ENCODE data around the gene NAA80.

The NAA80 gene

GRCh38 chr3:50298836-50299637 lies at the start of gene NAA80, which contains the start of gene HYAL3:
TSS of gene NAA80 (minus strand) at chr3:50299405. CDS start at chr3:50297463, 1,942 bp downstream.
TSS of gene HYAL3 (minus strand) at chr3:50299405. CDS start at chr3:50295602, 3,803 bp downstream.
- Histone ChIP-seq H3K27me3 (ENCODE audit: control insufficient read depth in 5 of 5, insufficient read depth in 4 of 5, low read length in 5 of 5) (no peaks in the 10 kb centered on the region), H3K9ac (ENCODE audit: low read length in 5 of 5) (peak within 1 kb of the TSS; percentile 77 to 93 (median 81)), H3K36me3 (ENCODE audit: control insufficient read depth in 5 of 5, insufficient read depth in 5 of 5, low read length in 5 of 5) (peaks cover 0 to 7% (median 4%) of the 10 kb centered on the region in 5 donors), H3K4me1 (ENCODE audit: control insufficient read depth in 5 of 5, insufficient read depth in 5 of 5, low read length in 5 of 5) (peaks cover 14 to 52% (median 41%) of the 10 kb centered on the region in 5 donors), H3K9me3 (ENCODE audit: control insufficient read depth in 5 of 5, low read length in 5 of 5) (no peaks in the 10 kb centered on the region), H3K4me3 (ENCODE audit: low read depth in 1 of 5, low read length in 5 of 5) (peak within 1 kb of the TSS; percentile 72 to 91 (median 88)), H3K27ac (ENCODE audit: low read depth, low read length) (peak within 1 kb of the TSS; percentile 94)

- Histone ChIP-seq H3K27me3 (ENCODE audit: control insufficient read depth in 5 of 5, insufficient read depth in 4 of 5, low read length in 5 of 5) (no peaks in the 10 kb centered on the region), H3K9ac (ENCODE audit: low read length in 5 of 5) (no peak overlapping the region), H3K9me3 (ENCODE audit: control insufficient read depth in 5 of 5, low read length in 5 of 5) (no peaks in the 10 kb centered on the region), H3K27ac (ENCODE audit: low read depth, low read length) (no peak overlapping the region), H3K4me3 (ENCODE audit: low read depth in 1 of 5, low read length in 5 of 5) (no peak overlapping the region), H3K36me3 (ENCODE audit: control insufficient read depth in 5 of 5, insufficient read depth in 5 of 5, low read length in 5 of 5) (peaks cover 0 to 17% (median 14%) of the 10 kb centered on the region in 5 donors), H3K4me1 (ENCODE audit: control insufficient read depth in 5 of 5, insufficient read depth in 5 of 5, low read length in 5 of 5) (peaks cover 12 to 41% (median 37%) of the 10 kb centered on the region in 5 donors)
Observed at GRCh38 chr3:50347187-50347813, 48.1 kb upstream of the NAA80 start.

- Histone ChIP-seq H3K36me3 (ENCODE audit: control insufficient read depth in 5 of 5, insufficient read depth in 5 of 5, low read length in 5 of 5) (peaks cover 0 to 17% (median 14%) of the 10 kb centered on the region in 5 donors), H3K27me3 (ENCODE audit: control insufficient read depth in 5 of 5, insufficient read depth in 4 of 5, low read length in 5 of 5) (no peaks in the 10 kb centered on the region), H3K9me3 (ENCODE audit: control insufficient read depth in 5 of 5, low read length in 5 of 5) (no peaks in the 10 kb centered on the region), H3K9ac (ENCODE audit: low read length in 5 of 5) (peak within 1 kb of the TSS in 2 of 5 donors; percentile 42 to 63), H3K4me1 (ENCODE audit: control insufficient read depth in 5 of 5, insufficient read depth in 5 of 5, low read length in 5 of 5) (peaks cover 6 to 42% (median 40%) of the 10 kb centered on the region in 5 donors), H3K4me3 (ENCODE audit: low read depth in 1 of 5, low read length in 5 of 5) (peak within 1 kb of the TSS; percentile 11 to 58 (median 48)), H3K27ac (ENCODE audit: low read depth, low read length) (no peak within 1 kb of the TSS)
Observed at GRCh38 chr3:50345586-50346234, 46.5 kb upstream of the NAA80 start, which contains the start of gene ZMYND10. TSS of gene ZMYND10 (minus strand) at chr3:50345732. CDS start at chr3:50345579, 153 bp downstream.

- Histone ChIP-seq H3K4me3 (ENCODE audit: low read depth in 1 of 5, low read length in 5 of 5) (peak overlapping the region in 1 of 5 donors; percentile 58), H3K9ac (ENCODE audit: low read length in 5 of 5) (peak overlapping the region in 1 of 5 donors; percentile 63), H3K27ac (ENCODE audit: low read depth, low read length) (no peak overlapping the region), H3K36me3 (ENCODE audit: control insufficient read depth in 5 of 5, insufficient read depth in 5 of 5, low read length in 5 of 5) (peaks cover 0 to 17% (median 14%) of the 10 kb centered on the region in 5 donors), H3K4me1 (ENCODE audit: control insufficient read depth in 5 of 5, insufficient read depth in 5 of 5, low read length in 5 of 5) (peaks cover 5 to 43% (median 41%) of the 10 kb centered on the region in 5 donors), H3K27me3 (ENCODE audit: control insufficient read depth in 5 of 5, insufficient read depth in 4 of 5, low read length in 5 of 5) (no peaks in the 10 kb centered on the region), H3K9me3 (ENCODE audit: control insufficient read depth in 5 of 5, low read length in 5 of 5) (no peaks in the 10 kb centered on the region)
Observed at GRCh38 chr3:50345008-50345407, 45.8 kb upstream of the NAA80 start.

GRCh38 chr3:50342813-50343633 lies 43.8 kb upstream of the NAA80 start:
- peaks cover 4 to 51% (median 49%) of the 10 kb centered on the region in 5 donors for H3K4me1 ChIP-seq (ENCODE audit: control insufficient read depth in 5 of 5, insufficient read depth in 5 of 5, low read length in 5 of 5)
- no peaks in the 10 kb centered on the region for H3K9me3 ChIP-seq (ENCODE audit: control insufficient read depth in 5 of 5, low read length in 5 of 5)

GRCh38 chr3:50341996-50342650 lies 42.9 kb upstream of the NAA80 start:
- Histone ChIP-seq H3K9ac (ENCODE audit: low read length in 5 of 5) (no peak overlapping the region), H3K27me3 (ENCODE audit: control insufficient read depth in 5 of 5, insufficient read depth in 4 of 5, low read length in 5 of 5) (no peaks in the 10 kb centered on the region), H3K4me3 (ENCODE audit: low read depth in 1 of 5, low read length in 5 of 5) (peak overlapping the region in 1 of 5 donors; percentile 71), H3K36me3 (ENCODE audit: control insufficient read depth in 5 of 5, insufficient read depth in 5 of 5, low read length in 5 of 5) (no peaks in the 10 kb centered on the region), H3K9me3 (ENCODE audit: control insufficient read depth in 5 of 5, low read length in 5 of 5) (no peaks in the 10 kb centered on the region), H3K4me1 (ENCODE audit: control insufficient read depth in 5 of 5, insufficient read depth in 5 of 5, low read length in 5 of 5) (peaks cover 6 to 58% (median 52%) of the 10 kb centered on the region in 5 donors), H3K27ac (ENCODE audit: low read depth, low read length) (no peak overlapping the region)

More at GRCh38 chr3:50342813-50343633, 43.8 kb upstream of the NAA80 start:
- H3K36me3 ChIP-seq (ENCODE audit: control insufficient read depth in 5 of 5, insufficient read depth in 5 of 5, low read length in 5 of 5): peaks cover 0 to 7% (median 4%) of the 10 kb centered on the region in 5 donors
- H3K27me3 ChIP-seq (ENCODE audit: control insufficient read depth in 5 of 5, insufficient read depth in 4 of 5, low read length in 5 of 5): no peaks in the 10 kb centered on the region
- H3K9ac ChIP-seq (ENCODE audit: low read length in 5 of 5): no peak overlapping the region
- H3K4me3 ChIP-seq (ENCODE audit: low read depth in 1 of 5, low read length in 5 of 5): no peak overlapping the region
- H3K27ac ChIP-seq (ENCODE audit: low read depth, low read length): no peak overlapping the region

GRCh38 chr3:50341537-50341936 lies 42.3 kb upstream of the NAA80 start:
- H3K9ac ChIP-seq (ENCODE audit: low read length in 5 of 5): peak overlapping the region in 2 of 5 donors; percentile 34 to 82
- H3K27me3 ChIP-seq (ENCODE audit: control insufficient read depth in 5 of 5, insufficient read depth in 4 of 5, low read length in 5 of 5): no peaks in the 10 kb centered on the region
- H3K9me3 ChIP-seq (ENCODE audit: control insufficient read depth in 5 of 5, low read length in 5 of 5): no peaks in the 10 kb centered on the region
- H3K4me1 ChIP-seq (ENCODE audit: control insufficient read depth in 5 of 5, insufficient read depth in 5 of 5, low read length in 5 of 5): peaks cover 6 to 63% (median 56%) of the 10 kb centered on the region in 5 donors
- no peaks in the 10 kb centered on the region for H3K36me3 ChIP-seq (ENCODE audit: control insufficient read depth in 5 of 5, insufficient read depth in 5 of 5, low read length in 5 of 5)
- H3K27ac ChIP-seq (ENCODE audit: low read depth, low read length): no peak overlapping the region
- H3K4me3 ChIP-seq (ENCODE audit: low read depth in 1 of 5, low read length in 5 of 5): peak overlapping the region; percentile 71 to 76 (median 71)

GRCh38 chr3:50340448-50341329 lies 41.5 kb upstream of the NAA80 start, which contains the start of gene RASSF1:
TSS of gene RASSF1 (minus strand) at chr3:50340836. CDS start at chr3:50340805, 31 bp downstream.
- H3K4me1 ChIP-seq (ENCODE audit: control insufficient read depth in 5 of 5, insufficient read depth in 5 of 5, low read length in 5 of 5): peaks cover 7 to 68% (median 62%) of the 10 kb centered on the region in 5 donors
- no peaks in the 10 kb centered on the region for H3K9me3 ChIP-seq (ENCODE audit: control insufficient read depth in 5 of 5, low read length in 5 of 5)
- H3K27ac ChIP-seq (ENCODE audit: low read depth, low read length): peak within 1 kb of the TSS; percentile 13
- peak within 1 kb of the TSS in 4 of 5 donors; percentile 22 to 82 (median 38) for H3K9ac ChIP-seq (ENCODE audit: low read length in 5 of 5)
- no peaks in the 10 kb centered on the region for H3K27me3 ChIP-seq (ENCODE audit: control insufficient read depth in 5 of 5, insufficient read depth in 4 of 5, low read length in 5 of 5)
- peak within 1 kb of the TSS; percentile 71 to 76 (median 71) for H3K4me3 ChIP-seq (ENCODE audit: low read depth in 1 of 5, low read length in 5 of 5)
- no peaks in the 10 kb centered on the region for H3K36me3 ChIP-seq (ENCODE audit: control insufficient read depth in 5 of 5, insufficient read depth in 5 of 5, low read length in 5 of 5)

All from subcutaneous abdominal adipose tissue (tissue), 5 donors.